ENCODE results near the gene LMBR1.
"Not testable (repeated sequence)": the region's sequence is repeated elsewhere in the genome, so short reads cannot be mapped to it uniquely, and the experiment has no call there.

Gene LMBR1

GRCh38 chr7:156654511-156655234, 238.3 kb downstream of the LMBR1 start:
- no peak for DNase-seq (ENCODE audit: low read depth)

GRCh38 chr7:156652886-156653568, 240.0 kb downstream of the LMBR1 start:
- DNase-seq (ENCODE audit: low read depth): no peak

GRCh38 chr7:156651474-156651873, 241.5 kb downstream of the LMBR1 start:
- DNase-seq (ENCODE audit: low read depth): no peak

GRCh38 chr7:156650042-156650441, 242.9 kb downstream of the LMBR1 start:
- no peak for DNase-seq (ENCODE audit: low read depth)

- not testable (repeated sequence) for DNase-seq (ENCODE audit: low read depth)
Measured at GRCh38 chr7:156647330-156647729, 245.7 kb downstream of the LMBR1 start.

- DNase-seq (ENCODE audit: low read depth): no peak
Measured at GRCh38 chr7:156642306-156643045, 250.5 kb downstream of the LMBR1 start.

GRCh38 chr7:156640949-156641485, 252.0 kb downstream of the LMBR1 start:
- peak; percentile 21 for DNase-seq (ENCODE audit: low read depth)

- DNase-seq (ENCODE audit: low read depth): peak; percentile 98
Measured at GRCh38 chr7:156640257-156640948, 252.6 kb downstream of the LMBR1 start, which contains the start of gene RNF32. Gene RNF32, plus strand, starts transcription at chr7:156640774. Its CDS starts 3,104 bp downstream, at chr7:156643878.

- DNase-seq (ENCODE audit: low read depth): no peak
Measured at GRCh38 chr7:156639426-156640256, 253.3 kb downstream of the LMBR1 start.

- no peak for DNase-seq (ENCODE audit: low read depth)
Measured at GRCh38 chr7:156638443-156639077, 254.4 kb downstream of the LMBR1 start.

GRCh38 chr7:156637093-156637492, 255.9 kb downstream of the LMBR1 start:
- DNase-seq (ENCODE audit: low read depth): not testable (repeated sequence)

- no peak for DNase-seq (ENCODE audit: low read depth)
Measured at GRCh38 chr7:156635529-156636385, 257.2 kb downstream of the LMBR1 start.

- no peak for DNase-seq (ENCODE audit: low read depth)
Measured at GRCh38 chr7:156634117-156634516, 258.9 kb downstream of the LMBR1 start.

- DNase-seq (ENCODE audit: low read depth): no peak
Measured at GRCh38 chr7:156629873-156630272, 263.1 kb downstream of the LMBR1 start.

GRCh38 chr7:156628562-156628961, 264.4 kb downstream of the LMBR1 start:
- no peak for DNase-seq (ENCODE audit: low read depth)

Data from stimulated activated CD8-positive, alpha-beta memory T cell treated with anti-CD3 and anti-CD28 coated beads, Interleukin-15, amount 100 ng/mL, for 1 hour (primary cell).